ENCODE results near the gene MROH7. TPM values are rescaled to one million over a fixed set of nuclear protein-coding genes. Genes with fewer than 3 reads are reported as not detected.

Gene MROH7
- 10 to 100 TPM; 11.6 to 20.8 (median 14.8) TPM for total RNA-seq

DNA sequence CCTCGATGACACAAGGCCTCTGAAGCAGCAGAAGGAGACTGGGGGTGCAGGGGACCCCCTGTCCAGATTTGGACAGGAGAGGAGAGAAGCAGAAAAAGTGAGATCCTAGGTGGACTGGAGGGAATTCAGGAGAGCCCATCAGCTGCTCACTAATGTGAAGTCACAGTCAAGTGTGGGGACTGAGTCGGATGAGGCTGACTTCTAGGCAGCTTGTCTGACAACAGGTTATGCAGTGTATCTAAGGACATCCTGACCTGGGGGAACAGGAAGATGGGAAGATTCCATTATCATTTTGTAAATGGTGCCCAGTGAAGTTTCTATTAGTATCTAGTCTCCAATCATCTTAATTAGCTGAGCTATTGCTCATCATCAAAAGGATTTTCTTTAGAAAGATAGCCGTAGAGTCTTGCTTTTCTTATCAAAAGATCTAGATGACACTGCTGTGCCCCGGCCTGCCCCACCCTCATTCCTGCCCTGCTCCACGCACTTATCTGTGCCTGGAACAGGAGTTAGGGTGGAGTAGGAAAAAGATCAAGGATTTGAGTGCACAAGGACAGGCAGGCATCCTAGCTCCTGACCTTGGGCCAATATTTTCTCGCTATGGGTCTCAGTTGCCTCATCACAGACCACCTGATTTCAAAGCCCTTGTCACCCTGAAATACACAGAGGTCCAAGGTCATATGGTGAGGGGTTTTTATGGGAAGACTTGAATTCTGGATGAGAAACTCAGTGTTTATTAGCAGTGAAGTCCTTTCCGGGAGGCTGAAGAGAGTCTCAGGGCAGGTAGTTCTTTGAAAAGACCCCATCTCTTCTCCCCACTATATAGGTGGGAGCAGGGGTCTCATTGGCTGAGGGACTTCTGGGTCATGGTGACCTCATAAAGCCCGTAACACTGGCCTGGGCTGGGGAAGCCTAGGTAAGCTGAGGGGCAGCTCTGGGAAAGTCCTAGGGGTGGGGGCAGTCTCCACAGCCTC, at the start of gene MROH7:
MROH7 (plus strand) TSS at position 924 of the 974 bp plus-strand sequence. CDS start 11,141 bp downstream, outside the sequence.
- Histone ChIP-seq H3K9me3 (peaks cover 0 to 18% (median 12%) of the 10 kb centered on the region in 4 donors), H3K36me3 (peaks cover 0 to 9% (median under 1%) of the 10 kb centered on the region in 4 donors), H3K27me3 (no peaks in the 10 kb centered on the region), H3K4me1 (peaks cover 8 to 9% (median 8%) of the 10 kb centered on the region in 4 donors), H3K27ac (replicated peaks in 1 of 4) (no peak within 1 kb of the TSS), H3K4me3 (no peak within 1 kb of the TSS)
- TF ChIP-seq POLR2A (IDR thresholded peaks at IDR 0.05; ENCODE audit: low read depth) (no peak), POLR2AphosphoS5 (IDR thresholded peaks at IDR 0.05) (no peak), EP300 (IDR thresholded peaks at IDR 0.05) (no peak)
- TF ChIP-seq, protein P1, sequence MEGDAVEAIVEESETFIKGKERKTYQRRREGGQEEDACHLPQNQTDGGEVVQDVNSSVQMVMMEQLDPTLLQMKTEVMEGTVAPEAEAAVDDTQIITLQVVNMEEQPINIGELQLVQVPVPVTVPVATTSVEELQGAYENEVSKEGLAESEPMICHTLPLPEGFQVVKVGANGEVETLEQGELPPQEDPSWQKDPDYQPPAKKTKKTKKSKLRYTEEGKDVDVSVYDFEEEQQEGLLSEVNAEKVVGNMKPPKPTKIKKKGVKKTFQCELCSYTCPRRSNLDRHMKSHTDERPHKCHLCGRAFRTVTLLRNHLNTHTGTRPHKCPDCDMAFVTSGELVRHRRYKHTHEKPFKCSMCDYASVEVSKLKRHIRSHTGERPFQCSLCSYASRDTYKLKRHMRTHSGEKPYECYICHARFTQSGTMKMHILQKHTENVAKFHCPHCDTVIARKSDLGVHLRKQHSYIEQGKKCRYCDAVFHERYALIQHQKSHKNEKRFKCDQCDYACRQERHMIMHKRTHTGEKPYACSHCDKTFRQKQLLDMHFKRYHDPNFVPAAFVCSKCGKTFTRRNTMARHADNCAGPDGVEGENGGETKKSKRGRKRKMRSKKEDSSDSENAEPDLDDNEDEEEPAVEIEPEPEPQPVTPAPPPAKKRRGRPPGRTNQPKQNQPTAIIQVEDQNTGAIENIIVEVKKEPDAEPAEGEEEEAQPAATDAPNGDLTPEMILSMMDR (IDR thresholded peaks at IDR 0.05) = no peak
- intact Hi-C loops (cut with DNase I) = no loop called here
- 68% methylated on average over 8 of the region's 8 CpGs for WGBS
- no peak for DNase-seq (ENCODE audit: extremely low spot score)

DNA sequence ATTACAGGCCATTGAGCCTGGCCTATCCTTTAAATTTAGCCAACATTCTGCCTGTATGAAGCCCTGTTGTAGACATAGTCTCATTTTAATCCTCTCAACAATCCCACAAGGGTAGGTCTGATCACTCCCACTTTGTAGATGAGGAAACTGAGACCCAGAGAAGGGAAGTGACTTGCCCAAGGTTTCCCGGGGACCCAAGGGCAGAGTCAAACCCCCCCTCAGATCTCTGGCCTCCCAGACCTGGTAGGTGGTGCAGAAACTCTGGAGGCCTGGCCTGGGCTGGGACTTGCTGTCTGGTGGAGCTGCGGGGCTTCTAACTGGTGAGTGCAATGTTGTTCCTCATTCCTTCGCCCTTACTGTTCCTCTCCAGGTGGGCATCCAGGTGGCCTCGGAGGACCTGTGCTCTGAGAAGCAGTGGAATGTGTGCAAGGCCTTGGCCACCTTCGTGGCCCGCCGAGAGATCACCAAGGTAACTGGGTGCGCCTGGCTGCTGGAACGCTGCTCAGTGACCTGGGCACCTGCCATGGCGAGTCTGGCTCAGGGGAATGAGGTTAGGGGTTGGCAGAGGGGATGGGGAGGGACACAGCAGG, 47.9 kb upstream of the MROH7 start:
- no peaks in the 10 kb centered on the region for H3K9me3 ChIP-seq
- H3K27ac ChIP-seq (replicated peaks in 1 of 4) = no peak overlapping the region
- H3K27me3 ChIP-seq = no peaks in the 10 kb centered on the region
- no peak for DNase-seq (ENCODE audit: extremely low spot score)
- peaks cover 0 to 2% (median 0%) of the 10 kb centered on the region in 4 donors for H3K4me1 ChIP-seq
- intact Hi-C loops (cut with DNase I) = no loop called here
- H3K4me3 ChIP-seq = no peak overlapping the region
- TF ChIP-seq EP300 (IDR thresholded peaks at IDR 0.05) (no peak), POLR2A (IDR thresholded peaks at IDR 0.05; ENCODE audit: low read depth) (no peak), POLR2AphosphoS5 (IDR thresholded peaks at IDR 0.05) (no peak)
- TF ChIP-seq, protein P1 (IDR thresholded peaks at IDR 0.05) = no peak
- WGBS = 89% methylated on average over 3 of the region's 10 CpGs
- peaks cover 13 to 75% (median 51%) of the 10 kb centered on the region in 4 donors for H3K36me3 ChIP-seq

DNA sequence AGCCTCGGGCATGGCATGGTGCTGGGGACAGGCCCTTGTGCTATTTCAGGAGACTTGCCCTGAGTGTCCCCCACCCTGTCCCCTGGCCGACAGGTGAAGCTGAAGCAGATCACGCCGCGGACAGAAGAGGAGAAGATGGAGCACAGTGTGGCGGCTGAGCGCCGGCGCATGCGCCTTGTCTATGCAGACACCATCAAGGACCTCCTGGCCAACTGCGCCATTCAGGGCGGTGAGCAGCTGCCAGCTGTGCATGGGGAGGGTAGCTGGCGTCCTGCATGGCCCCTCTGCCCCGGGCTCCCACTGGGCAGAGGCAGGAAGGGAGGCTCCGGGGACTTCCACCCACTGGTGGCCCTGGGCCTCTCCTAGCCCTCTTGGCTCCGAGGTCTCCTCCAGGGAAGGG, 47.1 kb upstream of the MROH7 start:
- WGBS = 89% methylated on average over 9 of the region's 16 CpGs
- H3K4me1 ChIP-seq = peaks cover 0 to 2% (median 0%) of the 10 kb centered on the region in 4 donors
- no peak overlapping the region for H3K27ac ChIP-seq (replicated peaks in 1 of 4)
- TF ChIP-seq EP300 (IDR thresholded peaks at IDR 0.05) = no peak
- TF ChIP-seq, protein P1 (IDR thresholded peaks at IDR 0.05) = no peak
- no peak for DNase-seq (ENCODE audit: extremely low spot score)
- H3K4me3 ChIP-seq = no peak overlapping the region
- peaks cover 13 to 78% (median 54%) of the 10 kb centered on the region in 4 donors for H3K36me3 ChIP-seq
- intact Hi-C loops (cut with DNase I) = no loop called here
- H3K27me3 ChIP-seq = no peaks in the 10 kb centered on the region
- H3K9me3 ChIP-seq = no peaks in the 10 kb centered on the region

DNA sequence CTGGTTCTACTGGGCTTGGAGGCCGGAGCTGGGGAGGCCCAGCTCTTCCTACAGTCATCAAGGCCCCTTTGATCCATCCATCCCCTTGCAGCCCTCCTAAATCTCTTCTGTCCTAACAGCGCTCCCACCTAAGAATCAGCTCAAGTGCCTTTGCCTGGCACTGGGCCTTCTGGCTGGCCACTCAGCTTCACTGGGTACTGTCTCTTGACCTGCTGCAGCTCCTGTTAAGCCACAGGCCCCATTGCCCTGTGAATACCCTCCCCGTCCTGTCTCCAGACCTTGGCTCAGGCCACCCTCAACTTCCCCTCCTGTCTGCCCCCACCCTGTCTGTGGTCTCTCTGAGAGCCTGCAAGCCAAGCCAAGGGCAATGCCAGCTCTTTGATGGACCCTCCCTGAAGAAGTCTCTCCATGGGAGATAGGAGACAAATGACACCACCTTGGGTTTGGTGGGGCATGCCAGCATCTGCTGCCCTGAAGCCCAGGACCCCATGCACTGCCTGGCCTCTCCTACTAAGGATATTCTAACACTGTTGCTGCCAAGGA, 45.6 kb upstream of the MROH7 start:
- DNase-seq (ENCODE audit: extremely low spot score) = no peak
- Histone ChIP-seq H3K9me3 (no peaks in the 10 kb centered on the region), H3K27me3 (no peaks in the 10 kb centered on the region), H3K36me3 (peaks cover 23 to 89% (median 60%) of the 10 kb centered on the region in 4 donors), H3K27ac (replicated peaks in 1 of 4) (no peak overlapping the region), H3K4me3 (no peak overlapping the region), H3K4me1 (no peaks in the 10 kb centered on the region)
- TF ChIP-seq, protein P1 (IDR thresholded peaks at IDR 0.05) = no peak
- TF ChIP-seq EP300 (IDR thresholded peaks at IDR 0.05) (no peak), POLR2A (IDR thresholded peaks at IDR 0.05; ENCODE audit: low read depth) (no peak), POLR2AphosphoS5 (IDR thresholded peaks at IDR 0.05) (no peak)
- 100% methylated on average over 3 of the region's 3 CpGs for WGBS
- intact Hi-C loops (cut with DNase I) = no loop called here

Data from esophagus muscularis mucosa (tissue), 4 donors.